DOHH2 (cell line): ENCODE measurements around the gene RNF215.

Experiments
- H3F3A ChIP-seq: fragments of 200-600 bp; sonication (generic), shearing (Covaris generic); 2 replicates; pipeline ENCODE4 v1.6.0; 2016; ENCODE audit warnings: antibody characterized with exemption, mild to moderate bottlenecking; ENCODE audit not compliant: control insufficient read depth, insufficient read depth
- H3K27ac ChIP-seq: fragments of 200-600 bp; sonication (generic); 2 replicates; pipeline ENCODE4 v1.5.1; 2014; ENCODE audit warnings: low read depth, mild to moderate bottlenecking, low read length, moderate library complexity
- H3K27me3 ChIP-seq: fragments of 200-600 bp; sonication (generic); 2 replicates; pipeline ENCODE4 v1.6.1; 2014; ENCODE audit warnings: mild to moderate bottlenecking, low read length, mixed read lengths; ENCODE audit not compliant: control insufficient read depth
- H3K36me3 ChIP-seq: fragments of 200-600 bp; sonication (generic); 2 replicates; pipeline ENCODE4 v1.6.1; 2014; ENCODE audit warnings: mild to moderate bottlenecking, low read length, moderate library complexity, mixed read lengths; ENCODE audit not compliant: control insufficient read depth
- H3K4me1 ChIP-seq: fragments of 200-600 bp; sonication (generic); 2 replicates; pipeline ENCODE4 v1.6.1; 2014; ENCODE audit warnings: mild to moderate bottlenecking, low read length, mixed read lengths; ENCODE audit not compliant: control insufficient read depth
- H3K4me2 ChIP-seq: fragments of 200-600 bp; sonication (generic); 2 replicates; pipeline ENCODE4 v1.6.0; 2014; ENCODE audit warnings: mild to moderate bottlenecking, low read length, moderate library complexity
- H3K4me3 ChIP-seq: fragments of 200-600 bp; sonication (generic); 2 replicates; pipeline ENCODE4 v1.5.1; 2014; ENCODE audit warnings: mild to moderate bottlenecking, low read length, mixed read lengths
- H3K79me2 ChIP-seq: fragments of 200-600 bp; sonication (generic); 2 replicates; pipeline ENCODE4 v1.6.1; 2014; ENCODE audit warnings: mild to moderate bottlenecking, low read length, mixed read lengths; ENCODE audit not compliant: control insufficient read depth
- H3K9me2 ChIP-seq: fragments of 200-600 bp; sonication (generic); replicated peaks from 2 replicates; pipeline ENCODE4 v1.6.1; 2014; ENCODE audit warnings: mild to moderate bottlenecking, low read length, mixed read lengths; ENCODE audit not compliant: control insufficient read depth
- H3K9me3 ChIP-seq: fragments of 200-600 bp; sonication (generic); 2 replicates; pipeline ENCODE4 v1.6.1; 2014; ENCODE audit warnings: antibody characterized with exemption, low read length, mixed read lengths; ENCODE audit not compliant: control insufficient read depth, insufficient read depth
- H4K20me1 ChIP-seq: fragments of 200-600 bp; sonication (generic); 2 replicates; pipeline ENCODE4 v1.6.0; 2014; ENCODE audit warnings: low read depth, mild to moderate bottlenecking, antibody characterized with exemption, low read length, moderate library complexity; ENCODE audit not compliant: control insufficient read depth, insufficient read depth
- CTCF ChIP-seq: fragments of 200-600 bp; sonication (generic); IDR thresholded peaks from one replicate; pipeline ENCODE4 v1.5.1; 2014; ENCODE audit warnings: antibody characterized with exemption, mild to moderate bottlenecking, low read depth, low read length; ENCODE audit not compliant: poor library complexity, severe bottlenecking
- EZH2phosphoT487 ChIP-seq: fragments of 200-600 bp; sonication (generic); IDR thresholded peaks from 2 replicates; pipeline ENCODE4 v1.6.1; 2017; ENCODE audit warnings: borderline replicate concordance, mild to moderate bottlenecking, antibody characterized with exemption, low read length, moderate library complexity, mixed read lengths

Gene RNF215

GRCh38 chr22:30416403-30416802 lies 29.2 kb upstream of the RNF215 start:
- peaks cover 1% of the 10 kb centered on the region for H3K4me1 ChIP-seq
- H3F3A ChIP-seq, result no peaks in the 10 kb centered on the region
- no peaks in the 10 kb centered on the region for H4K20me1 ChIP-seq
- H3K27me3 ChIP-seq, result no peaks in the 10 kb centered on the region
- H3K9me3 ChIP-seq, result no peaks in the 10 kb centered on the region
- H3K79me2 ChIP-seq, result peaks cover 1% of the 10 kb centered on the region
- no peak overlapping the region for H3K4me2 ChIP-seq
- H3K27ac ChIP-seq, result no peak overlapping the region
- no peaks in the 10 kb centered on the region for H3K9me2 ChIP-seq
- TF ChIP-seq CTCF (no peak), EZH2phosphoT487 (no peak)
- H3K4me3 ChIP-seq, result no peak overlapping the region
- H3K36me3 ChIP-seq, result peaks cover 53% of the 10 kb centered on the region

DNA sequence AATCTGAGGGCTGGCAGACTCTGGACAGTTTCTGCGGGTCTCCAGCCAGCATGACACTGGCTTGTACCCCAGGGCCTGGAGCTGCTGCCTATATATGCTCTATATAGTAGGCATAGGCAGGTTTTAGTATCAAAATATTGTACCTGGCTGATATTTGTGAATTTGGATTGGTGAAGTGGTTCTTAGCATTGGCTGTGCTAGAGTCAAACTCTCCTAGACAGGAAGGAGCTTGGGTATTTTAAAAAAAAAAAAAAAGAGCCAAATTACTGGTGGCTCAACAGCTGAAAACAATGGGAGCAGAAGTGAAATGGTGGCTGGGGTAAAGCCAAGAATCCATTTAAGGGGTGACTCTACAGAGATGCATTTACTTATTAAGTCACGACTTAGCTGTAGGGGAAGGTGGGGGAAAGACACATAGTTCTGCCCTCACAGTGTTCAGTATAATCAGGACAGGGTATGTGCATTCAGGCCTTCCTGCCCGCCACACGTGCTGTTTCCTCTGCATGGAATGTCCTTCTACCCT lies 27.4 kb upstream of the RNF215 start:
- Histone ChIP-seq H4K20me1 (no peaks in the 10 kb centered on the region), H3K36me3 (peaks cover 40% of the 10 kb centered on the region)
- TF ChIP-seq EZH2phosphoT487, result no peak
- no peak for TF ChIP-seq CTCF

GRCh38 chr22:30413745-30414524 lies 26.7 kb upstream of the RNF215 start:
- Histone ChIP-seq H3K4me3 (no peak overlapping the region), H3K9me2 (no peaks in the 10 kb centered on the region), H3K79me2 (no peaks in the 10 kb centered on the region), H3K27me3 (no peaks in the 10 kb centered on the region), H3K4me1 (no peaks in the 10 kb centered on the region), H3K9me3 (no peaks in the 10 kb centered on the region), H4K20me1 (no peaks in the 10 kb centered on the region), H3K4me2 (no peak overlapping the region), H3K27ac (no peak overlapping the region), H3K36me3 (peaks cover 37% of the 10 kb centered on the region), H3F3A (no peaks in the 10 kb centered on the region)
- TF ChIP-seq EZH2phosphoT487, result no peak
- no peak for TF ChIP-seq CTCF

More for the DNA sequence above, 27.4 kb upstream of the RNF215 start:
- Histone ChIP-seq H3K79me2 (no peaks in the 10 kb centered on the region), H3K27me3 (no peaks in the 10 kb centered on the region), H3K9me3 (no peaks in the 10 kb centered on the region), H3K27ac (no peak overlapping the region), H3F3A (no peaks in the 10 kb centered on the region), H3K4me1 (no peaks in the 10 kb centered on the region), H3K4me2 (no peak overlapping the region), H3K9me2 (no peaks in the 10 kb centered on the region), H3K4me3 (no peak overlapping the region)
